Activated naive CD4-positive, alpha-beta T cell treated with anti-CD3 and anti-CD28 coated beads for 36 hours (primary cell): Measurements from ENCODE around the gene DGKI. TPM values are rescaled to one million over a fixed set of nuclear protein-coding genes. Genes with fewer than 3 reads are reported as not detected.

Experiments used
- CTCF ChIA-PET: fragments of 350-600 bp; sonication (Branson Sonifier 250); formaldehyde crosslinking; loops from one replicate; lab custom pipeline; 2021; ENCODE audit warnings: antibody characterized with exemption; lab: Charles Lee
- DNase-seq: peaks from one replicate; pipeline ENCODE4 v3.0.0-alpha.2; 2020
- H3K27ac Mint-ChIP-seq: one replicate; pipeline ENCODE4 v1.8.0; 2021; ENCODE audit warnings: mild to moderate bottlenecking, mixed read lengths
- H3K27me3 Mint-ChIP-seq: one replicate; pipeline ENCODE4 v1.8.0; 2021; ENCODE audit warnings: low read depth, mixed read lengths
- H3K36me3 Mint-ChIP-seq: one replicate; pipeline ENCODE4 v1.8.0; 2021; ENCODE audit warnings: low read depth, mixed read lengths
- H3K4me1 Mint-ChIP-seq: one replicate; pipeline ENCODE4 v1.8.0; 2021; ENCODE audit warnings: low read depth, mixed read lengths
- H3K4me3 Mint-ChIP-seq: one replicate; pipeline ENCODE4 v1.8.0; 2021; ENCODE audit warnings: mild to moderate bottlenecking, moderate library complexity, mixed read lengths
- H3K9me3 Mint-ChIP-seq: one replicate; pipeline ENCODE4 v1.8.0; 2021; ENCODE audit warnings: mixed read lengths
- intact Hi-C: fragments of 100-400 bp; cut with micrococcal nuclease; formaldehyde crosslinking; loops from one replicate; pipeline ENCODE4 v1.15.1; 2023
- total RNA-seq, 2 experiments: library from RNA; stranded (reverse); gene quantifications; one replicate each; pipeline ENCODE4 v1.2.3, GENCODE V29; 2021

The DGKI gene
- total RNA-seq, 2 experiments from 2014 or later = 2.0 to 2.7 TPM

- CTCF ChIA-PET = interaction anchor here (1.6 kb wide), 1 partner anchor 13 kb away, joined by 4 read pairs; no protein-coding TSS in a partner anchor
- Mint-ChIP-seq H3K9me3 (no peaks in the 10 kb centered on the region), H3K4me3 (no peak overlapping the region), H3K36me3 (no peaks in the 10 kb centered on the region), H3K4me1 (no peaks in the 10 kb centered on the region), H3K27me3 (peaks cover 1% of the 10 kb centered on the region), H3K27ac (no peak overlapping the region)
- intact Hi-C loops = no loop called here
- no peak for DNase-seq
Observed at GRCh38 chr7:137668404-137668803, 178.4 kb downstream of the DGKI start.

GRCh38 chr7:137667633-137668387, 179.0 kb downstream of the DGKI start:
- Mint-ChIP-seq H3K9me3 (no peaks in the 10 kb centered on the region), H3K4me3 (no peak overlapping the region), H3K27me3 (no peaks in the 10 kb centered on the region), H3K27ac (no peak overlapping the region), H3K36me3 (no peaks in the 10 kb centered on the region), H3K4me1 (no peaks in the 10 kb centered on the region)
- intact Hi-C loops = no loop called here
- no peak for DNase-seq
- CTCF ChIA-PET = interaction anchor here (0.7 to 1.6 kb wide), 2 partner anchors 12 to 65 kb away, joined by 3 to 4 read pairs; no protein-coding TSS in a partner anchor

GRCh38 chr7:137664846-137665245, 181.9 kb downstream of the DGKI start:
- H3K9me3 Mint-ChIP-seq = no peaks in the 10 kb centered on the region
- H3K36me3 Mint-ChIP-seq = no peaks in the 10 kb centered on the region
- intact Hi-C loops = no loop called here
- H3K4me3 Mint-ChIP-seq = no peak overlapping the region
- no peak for DNase-seq
- peaks cover 2% of the 10 kb centered on the region for H3K27me3 Mint-ChIP-seq
- H3K4me1 Mint-ChIP-seq = no peaks in the 10 kb centered on the region
- H3K27ac Mint-ChIP-seq = no peak overlapping the region
- CTCF ChIA-PET = interaction anchor here (0.7 to 1.1 kb wide), 2 partner anchors 8 to 181 kb away, joined by 3 to 4 read pairs; no protein-coding TSS in a partner anchor

GRCh38 chr7:137661634-137662033, 185.1 kb downstream of the DGKI start:
- Mint-ChIP-seq H3K27ac (no peak overlapping the region), H3K4me3 (no peak overlapping the region), H3K4me1 (no peaks in the 10 kb centered on the region), H3K36me3 (no peaks in the 10 kb centered on the region), H3K9me3 (no peaks in the 10 kb centered on the region), H3K27me3 (peaks cover 2% of the 10 kb centered on the region)
- CTCF ChIA-PET = no interaction called here
- intact Hi-C loops = no loop called here
- DNase-seq = no peak

GRCh38 chr7:137658190-137658900, 188.4 kb downstream of the DGKI start:
- no peaks in the 10 kb centered on the region for H3K36me3 Mint-ChIP-seq
- no peak overlapping the region for H3K4me3 Mint-ChIP-seq
- CTCF ChIA-PET = interaction anchor here (1.5 kb wide), 1 partner anchor 241 kb away, joined by 5 read pairs; no protein-coding TSS in a partner anchor
- no peak for DNase-seq
- intact Hi-C loops = no loop called here
- no peaks in the 10 kb centered on the region for H3K4me1 Mint-ChIP-seq
- no peaks in the 10 kb centered on the region for H3K9me3 Mint-ChIP-seq
- H3K27me3 Mint-ChIP-seq = peaks cover 4% of the 10 kb centered on the region
- H3K27ac Mint-ChIP-seq = no peak overlapping the region

GRCh38 chr7:137657476-137658189, 189.1 kb downstream of the DGKI start:
- Mint-ChIP-seq H3K36me3 (no peaks in the 10 kb centered on the region), H3K27me3 (peaks cover 4% of the 10 kb centered on the region), H3K4me1 (no peaks in the 10 kb centered on the region), H3K9me3 (no peaks in the 10 kb centered on the region), H3K27ac (no peak overlapping the region), H3K4me3 (no peak overlapping the region)
- CTCF ChIA-PET = interaction anchor here (1.2 to 2.4 kb wide), 6 partner anchors 31 to 350 kb away, joined by 3 to 35 read pairs (median 6); no protein-coding TSS in a partner anchor
- DNase-seq = no peak
- intact Hi-C loops = no loop called here

- no peak for DNase-seq
- Mint-ChIP-seq H3K4me3 (no peak overlapping the region), H3K27me3 (peaks cover 4% of the 10 kb centered on the region), H3K4me1 (no peaks in the 10 kb centered on the region), H3K9me3 (no peaks in the 10 kb centered on the region), H3K27ac (no peak overlapping the region), H3K36me3 (no peaks in the 10 kb centered on the region)
- intact Hi-C loops = loop anchor here (1.0 kb wide), 3 partner anchors 242 to 351 kb away; no protein-coding TSS in a partner anchor
- CTCF ChIA-PET = interaction anchor here (0.7 to 2.7 kb wide), 23 partner anchors 8 to 944 kb away, joined by 3 to 35 read pairs (median 5); no protein-coding TSS in a partner anchor
Observed at GRCh38 chr7:137656850-137657232, 189.9 kb downstream of the DGKI start.

- H3K27me3 Mint-ChIP-seq = peaks cover 4% of the 10 kb centered on the region
- CTCF ChIA-PET = interaction anchor here (0.7 to 2.7 kb wide), 26 partner anchors 9 to 944 kb away, joined by 3 to 35 read pairs (median 4); no protein-coding TSS in a partner anchor
- H3K36me3 Mint-ChIP-seq = no peaks in the 10 kb centered on the region
- H3K9me3 Mint-ChIP-seq = no peaks in the 10 kb centered on the region
- peak; percentile 84 for DNase-seq
- intact Hi-C loops = loop anchor here (1.0 kb wide), 3 partner anchors 243 to 352 kb away; no protein-coding TSS in a partner anchor
- no peak overlapping the region for H3K4me3 Mint-ChIP-seq
- no peaks in the 10 kb centered on the region for H3K4me1 Mint-ChIP-seq
- H3K27ac Mint-ChIP-seq = no peak overlapping the region
Observed at GRCh38 chr7:137656227-137656849, 190.4 kb downstream of the DGKI start.

- no peaks in the 10 kb centered on the region for H3K36me3 Mint-ChIP-seq
- CTCF ChIA-PET = interaction anchor here (0.7 to 2.7 kb wide), 20 partner anchors 9 to 360 kb away, joined by 3 to 35 read pairs (median 4); no protein-coding TSS in a partner anchor
- H3K4me1 Mint-ChIP-seq = no peaks in the 10 kb centered on the region
- H3K27ac Mint-ChIP-seq = no peak overlapping the region
- no peaks in the 10 kb centered on the region for H3K9me3 Mint-ChIP-seq
- H3K4me3 Mint-ChIP-seq = no peak overlapping the region
- DNase-seq = no peak
- H3K27me3 Mint-ChIP-seq = peaks cover 4% of the 10 kb centered on the region
- intact Hi-C loops = loop anchor here (1.0 kb wide), 3 partner anchors 243 to 352 kb away; no protein-coding TSS in a partner anchor
Observed at GRCh38 chr7:137655804-137656203, 191.0 kb downstream of the DGKI start.

- intact Hi-C loops = no loop called here
- no peak for DNase-seq
- CTCF ChIA-PET = interaction anchor here (1.3 to 1.5 kb wide), 3 partner anchors 247 to 250 kb away, joined by 3 to 4 read pairs (median 4); no protein-coding TSS in a partner anchor
- no peak overlapping the region for H3K4me3 Mint-ChIP-seq
- no peaks in the 10 kb centered on the region for H3K9me3 Mint-ChIP-seq
- H3K27ac Mint-ChIP-seq = no peak overlapping the region
- peaks cover 2% of the 10 kb centered on the region for H3K27me3 Mint-ChIP-seq
- no peaks in the 10 kb centered on the region for H3K4me1 Mint-ChIP-seq
- no peaks in the 10 kb centered on the region for H3K36me3 Mint-ChIP-seq
Observed at GRCh38 chr7:137652721-137653120, 194.1 kb downstream of the DGKI start.

- no peaks in the 10 kb centered on the region for H3K36me3 Mint-ChIP-seq
- no peaks in the 10 kb centered on the region for H3K9me3 Mint-ChIP-seq
- peaks cover 11% of the 10 kb centered on the region for H3K27me3 Mint-ChIP-seq
- H3K4me3 Mint-ChIP-seq = no peak overlapping the region
- CTCF ChIA-PET = no interaction called here
- H3K27ac Mint-ChIP-seq = no peak overlapping the region
- no peaks in the 10 kb centered on the region for H3K4me1 Mint-ChIP-seq
- intact Hi-C loops = no loop called here
- DNase-seq = no peak
Observed at GRCh38 chr7:137647905-137648565, 198.7 kb downstream of the DGKI start.
